K562 (cell line): Measurements from ENCODE around the gene C16orf95. TPM values are rescaled to one million over a fixed set of nuclear protein-coding genes. Genes with fewer than 3 reads are reported as not detected.

ENCODE experiments used
- ATAC-seq: fragments of 200-7000 bp; cut with Tn5 transposase; 3 replicates; pipeline ENCODE4 v1.9.1; 2020; ENCODE audit warnings: moderate library complexity
- BruUV-seq: library from RNA; stranded (reverse); fragments of 400-500 nt; replicated peaks from 2 replicates; lab custom pipeline; 2021; lab: Mats Ljungman, UMichigan
- CTCF ChIA-PET: fragments of 300-600 bp; formaldehyde crosslinking; extraction: SDS; loops from one replicate; lab custom pipeline; 2021; ENCODE audit warnings: low intra/inter-chr PET ratio; lab: Yijun Ruan, JAX
- POLR2A ChIA-PET: fragments of 300-600, 350-650 bp; sonication (Branson Sonifier 250); formaldehyde crosslinking; extraction: SDS; loops from one replicate; lab custom pipeline; 2021; ENCODE audit warnings: antibody characterized with exemption, inconsistent platforms; lab: Yijun Ruan, JAX
- DNase-seq, 4 experiments: peaks; one replicate each; pipeline versions ENCODE4 v3.0.0 to v3.0.0-alpha.2; 2011 to 2018; ENCODE audit warnings: low spot score in 3 of 4, mixed read lengths in 3 of 4; ENCODE audit errors: extremely low read depth in 1 of 4
- FAIRE-seq: peaks from 2 replicates; lab custom pipeline; 2011; peaks lifted over from hg19 to GRCh38; lab: Jason Lieb, UNC
- H2AFZ ChIP-seq: 2 replicates; pipeline ENCODE4 v1.6.0; 2011; ENCODE audit warnings: low read depth, low read length, control low read depth, inconsistent platforms
- H3K27ac ChIP-seq: fragments of 200-600 bp; 3 replicates; pipeline ENCODE4 v1.8.0; 2011; ENCODE audit warnings: low read depth, mild to moderate bottlenecking, control low read depth, inconsistent platforms, low read length, moderate library complexity, mixed read lengths; ENCODE audit errors: extremely low read depth
- H3K27me3 ChIP-seq, 2 experiments: fragments of 300-600 bp in 1 of 2; 2 replicates in 1 of 2; 3 replicates in 1 of 2; pipeline versions ENCODE4 v1.6.0 to v1.8.0; 2011; ENCODE audit warnings: inconsistent platforms in 2 of 2, low read length in 2 of 2, mild to moderate bottlenecking in 1 of 2, mixed read lengths in 1 of 2, moderate library complexity in 1 of 2; ENCODE audit not compliant: control insufficient read depth in 2 of 2, insufficient read depth in 2 of 2
- H3K36me3 ChIP-seq: fragments of 300-600 bp; 3 replicates; pipeline ENCODE4 v1.8.0; 2011; ENCODE audit warnings: mild to moderate bottlenecking, low read length, inconsistent platforms; ENCODE audit not compliant: control insufficient read depth, insufficient read depth
- H3K4me1 ChIP-seq, 2 experiments: fragments of 200-600 bp in 1 of 2; replicated peaks in 1 of 2; 2 replicates in 1 of 2; 3 replicates in 1 of 2; pipeline versions ENCODE4 v1.5.1 to v1.8.0; 2011; ENCODE audit warnings: inconsistent platforms in 2 of 2, low read length in 2 of 2, mild to moderate bottlenecking in 1 of 2, mixed read lengths in 1 of 2, moderate library complexity in 1 of 2; ENCODE audit not compliant: control insufficient read depth in 2 of 2, insufficient read depth in 2 of 2
- H3K4me2 ChIP-seq: 2 replicates; pipeline ENCODE4 v1.6.1; 2011; ENCODE audit warnings: low read length, control low read depth, inconsistent platforms, mixed read lengths; ENCODE audit not compliant: insufficient read depth
- H3K4me3 ChIP-seq: fragments of 200-600 bp; sonication (generic), shearing (Covaris generic); 2 replicates; pipeline ENCODE4 v1.5.1; 2016; ENCODE audit warnings: control low read depth, inconsistent platforms
- H3K79me2 ChIP-seq: fragments of 200-600 bp; 3 replicates; pipeline ENCODE4 v1.8.0; 2011; ENCODE audit warnings: low read length, inconsistent platforms; ENCODE audit not compliant: control insufficient read depth, insufficient read depth
- H3K9ac ChIP-seq, 2 experiments: 2 replicates each; pipeline versions ENCODE4 v1.6.0 to v1.6.1; 2011; ENCODE audit warnings: low read depth in 2 of 2, low read length in 2 of 2, control low read depth in 1 of 2, inconsistent platforms in 1 of 2, mild to moderate bottlenecking in 1 of 2, mixed read lengths in 1 of 2; ENCODE audit not compliant: insufficient read depth in 1 of 2
- H3K9me1 ChIP-seq: one replicate; pipeline ENCODE4 v1.6.0; 2011; ENCODE audit warnings: inconsistent platforms, mild to moderate bottlenecking, low read length, moderate library complexity; ENCODE audit not compliant: control insufficient read depth, insufficient read depth
- H3K9me3 ChIP-seq: replicated peaks from 2 replicates; pipeline ENCODE4 v1.5.1; 2011; ENCODE audit warnings: low read depth, low read length, inconsistent platforms; ENCODE audit not compliant: control insufficient read depth, insufficient read depth
- H4K20me1 ChIP-seq: replicated peaks from 2 replicates; pipeline ENCODE4 v1.6.1; 2011; ENCODE audit warnings: low read length, inconsistent platforms, mixed read lengths; ENCODE audit not compliant: control insufficient read depth, insufficient read depth
- C11orf30 ChIP-seq: fragments of 450-650 bp; IDR thresholded peaks from 2 replicates; pipeline ENCODE4 v1.6.1; 2016; ENCODE audit warnings: low read depth, mild to moderate bottlenecking
- CBFA2T3 ChIP-seq: fragments of 450-650 bp; IDR thresholded peaks from 2 replicates; pipeline ENCODE4 v1.6.1; 2017
- CEBPG ChIP-seq, 3 experiments: fragments of 200-800 bp in 1 of 3; sonication (Bioruptor generic) in 1 of 3; sonication (generic) in 1 of 3; formaldehyde crosslinking in 1 of 3; IDR thresholded peaks in 2 of 3; conservative IDR thresholded peaks in 1 of 3; 2 replicates each; pipeline versions ENCODE4 v1.6.1 to v1.8.0; 2016 to 2022; ENCODE audit warnings: missing compliant biosample characterization in 2 of 3, missing genetic modification characterization in 2 of 3, mild to moderate bottlenecking in 1 of 3, missing genetic modification reagents in 1 of 3
- KDM1A ChIP-seq, 2 experiments: fragments of 450-650 bp; IDR thresholded peaks; 2 replicates each; pipeline ENCODE4 v1.6.1; 2016; ENCODE audit warnings: mild to moderate bottlenecking in 2 of 2
- KLF10 ChIP-seq: fragments of 250-450 bp; sonication (Bioruptor Pico); IDR thresholded peaks from 2 replicates; pipeline ENCODE4 v1.6.1; 2021; ENCODE audit warnings: matching md5 sums
- LEF1 ChIP-seq: fragments of 450-650 bp; IDR thresholded peaks from 2 replicates; pipeline ENCODE4 v1.6.1; 2016; ENCODE audit warnings: mild to moderate bottlenecking
- MEIS2 ChIP-seq: fragments of 450-650 bp; IDR thresholded peaks from 2 replicates; pipeline ENCODE4 v1.6.1; 2014; ENCODE audit warnings: mild to moderate bottlenecking; ENCODE audit not compliant: partially characterized antibody
- MTA1 ChIP-seq: fragments of 450-650 bp; IDR thresholded peaks from 2 replicates; pipeline ENCODE4 v1.6.1; 2017; ENCODE audit warnings: borderline replicate concordance
- PKNOX1 ChIP-seq: fragments of 450-650 bp; IDR thresholded peaks from 2 replicates; pipeline ENCODE4 v1.6.1; 2016
- RBM25 ChIP-seq: fragments of 200-400 bp; formaldehyde crosslinking; IDR thresholded peaks from 2 replicates; pipeline ENCODE4 v1.6.1; 2018; ENCODE audit warnings: low read length, low read depth, moderate library complexity; ENCODE audit not compliant: severe bottlenecking
- TEAD4 ChIP-seq, 2 experiments: sonication (generic) in 1 of 2; formaldehyde crosslinking in 1 of 2; IDR thresholded peaks; 2 replicates each; pipeline versions ENCODE4 v1.6.1 to v1.8.0; 2012 to 2022; ENCODE audit warnings: borderline replicate concordance in 1 of 2, inconsistent platforms in 1 of 2, low read length in 1 of 2, mild to moderate bottlenecking in 1 of 2, missing genetic modification reagents in 1 of 2
- ZKSCAN3 ChIP-seq: fragments of 250-450 bp; sonication (Bioruptor Pico); IDR thresholded peaks from 2 replicates; pipeline ENCODE4 v1.4.0; 2020
- ZNF316 ChIP-seq: fragments of 450-650 bp; IDR thresholded peaks from 2 replicates; pipeline ENCODE4 v1.6.1; 2016
- WGBS: fragments of 100-300 bp; shearing (Covaris generic); methylation state at CpG from one replicate; pipeline ENCODE4 v1.1.6; 2016; ENCODE audit warnings: low coverage, mixed read lengths; ENCODE audit not compliant: insufficient coverage; ENCODE audit errors: missing lambda C conversion rate; 5-methylcytosine and 5-hydroxymethylcytosine counted together
- in situ Hi-C: fragments of 300-500 bp; cut with MboI; formaldehyde crosslinking; loops from 4 replicates; pipeline ENCODE4 v1.15.0; 2018; ENCODE audit warnings: inconsistent platforms, mixed read lengths
- intact Hi-C: fragments of 100-400 bp; cut with micrococcal nuclease; formaldehyde crosslinking; loops from 2 replicates; pipeline ENCODE4 v1.14.2; 2022
- polyA plus RNA-seq, 8 experiments: library from polyadenylated mRNA; depleted of rRNA in 4 of 8; stranded (reverse) in 5 of 8; unstranded in 3 of 8; fragments of >200 nt; fragmentation: Nextera tagmentation in 2 of 8; fragmentation: Illumina TruSeq in 1 of 8; extraction: Ambion mirVana in 2 of 8; extraction: Trizol in 1 of 8; gene quantifications; 2 replicates each; pipeline versions ENCODE4 v1.2.1 to v1.2.3, GENCODE V29; 2011 to 2014; ENCODE audit warnings: inconsistent platforms in 1 of 8, missing spikeins in 1 of 8
- total RNA-seq, 7 experiments: library from RNA; depleted of rRNA in 6 of 7; stranded (reverse); fragments of >200 nt in 6 of 7; fragmentation: Illumina TruSeq in 2 of 7; extraction: Trizol in 2 of 7; gene quantifications; 2 replicates each; pipeline versions ENCODE4 v1.2.1 to v1.2.3, GENCODE V29; 2011 to 2021; ENCODE audit warnings: low replicate concordance in 1 of 7
- TF ChIP-seq, protein P1 (sequence below), 2 experiments: fragments of 200-800 bp in 1 of 2; sonication (Bioruptor generic) in 1 of 2; sonication (generic) in 1 of 2; formaldehyde crosslinking in 1 of 2; IDR thresholded peaks in 1 of 2; conservative IDR thresholded peaks in 1 of 2; 2 replicates each; pipeline versions ENCODE4 v1.5.0 to v1.6.1; 2016 to 2020; ENCODE audit warnings: missing compliant biosample characterization in 1 of 2, missing genetic modification characterization in 1 of 2, missing genetic modification reagents in 1 of 2

The C16orf95 gene
- total and polyA plus RNA-seq, 9 of the 15 experiments (the other 6 are each of a cell fraction or from before 2014, with no cell fraction given), result 6.5 to 20.5 (median 9.4) TPM

DNA sequence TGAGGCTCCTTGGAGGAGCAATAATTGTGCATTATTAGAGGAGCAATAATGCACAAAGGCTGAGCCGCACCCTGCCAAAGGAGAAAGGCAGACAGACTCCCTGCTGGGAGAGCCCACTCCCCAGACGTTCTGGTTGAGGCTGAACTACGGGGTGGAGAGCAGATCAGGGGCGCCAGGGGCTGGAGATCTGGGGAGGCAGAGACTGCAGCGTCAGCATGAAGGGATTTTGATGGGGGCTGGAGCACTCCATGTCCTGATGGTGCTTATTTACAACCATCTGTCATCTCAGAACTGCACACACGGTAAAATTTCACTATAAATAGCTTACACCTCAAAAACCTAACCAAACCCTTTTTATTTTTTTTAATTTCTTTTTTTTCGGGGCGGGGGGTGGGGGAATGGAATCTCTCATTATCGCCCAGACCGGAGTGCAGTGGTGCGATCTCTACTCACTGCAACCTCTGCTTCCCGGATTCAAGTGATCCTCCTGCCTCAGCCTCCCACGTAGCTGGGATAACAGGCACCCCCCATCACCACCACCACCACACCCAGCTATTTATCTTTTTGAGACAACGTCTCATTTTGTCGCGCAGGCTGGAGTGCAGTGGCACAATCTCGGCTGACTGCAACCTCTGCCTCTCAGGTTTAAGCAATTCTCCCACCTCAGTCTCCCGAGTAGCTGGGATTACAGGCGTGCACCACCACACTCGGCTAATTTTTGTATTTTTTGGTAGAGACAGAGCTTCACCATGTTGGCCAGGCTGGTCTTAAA is 4.3 kb upstream of the C16orf95 start:
- POLR2A ChIA-PET, result interaction anchor here (0.6 to 1.4 kb wide), 3 partner anchors 11 to 370 kb away, joined by 3 read pairs; no protein-coding TSS in a partner anchor
- intact Hi-C loops, result loop anchor here (10.0 kb wide), 1 partner anchor 313 kb away; no protein-coding TSS in a partner anchor
- Histone ChIP-seq H3K27ac (no peak overlapping the region), H3K79me2 (peaks cover 22% of the 10 kb centered on the region), H3K4me1 (peaks cover 13 to 37% of the 10 kb centered on the region in 2 experiments), H3K4me3 (no peak overlapping the region), H3K4me2 (no peak overlapping the region), H3K36me3 (peaks cover 27% of the 10 kb centered on the region), H3K9me1 (peaks cover 2% of the 10 kb centered on the region), H3K9ac (peak overlapping the region in 1 of 2 experiments; percentile 31; a peak in 1 of 4 replicates), H3K9me3 (no peaks in the 10 kb centered on the region), H4K20me1 (0 out of 2 replicates have a peak, but pooled peaks cover under 1% of the 10 kb centered on the region), H3K27me3 (no peaks in the 10 kb centered on the region), H2AFZ (no peak overlapping the region)
- 41% methylated on average over 20 of the region's 20 CpGs for WGBS
- TF ChIP-seq PKNOX1, result 0 out of 2 replicates have a peak, but pooled peaks have one; percentile 27
- TF ChIP-seq CBFA2T3, result peak; percentile 30; the same call in 1 of the 2 replicates
- no peak for TF ChIP-seq LEF1
- TF ChIP-seq ZNF316, result 0 out of 2 replicates have a peak, but pooled peaks have one; percentile 26
- TF ChIP-seq RBM25, result no peak
- TF ChIP-seq, protein P1, sequence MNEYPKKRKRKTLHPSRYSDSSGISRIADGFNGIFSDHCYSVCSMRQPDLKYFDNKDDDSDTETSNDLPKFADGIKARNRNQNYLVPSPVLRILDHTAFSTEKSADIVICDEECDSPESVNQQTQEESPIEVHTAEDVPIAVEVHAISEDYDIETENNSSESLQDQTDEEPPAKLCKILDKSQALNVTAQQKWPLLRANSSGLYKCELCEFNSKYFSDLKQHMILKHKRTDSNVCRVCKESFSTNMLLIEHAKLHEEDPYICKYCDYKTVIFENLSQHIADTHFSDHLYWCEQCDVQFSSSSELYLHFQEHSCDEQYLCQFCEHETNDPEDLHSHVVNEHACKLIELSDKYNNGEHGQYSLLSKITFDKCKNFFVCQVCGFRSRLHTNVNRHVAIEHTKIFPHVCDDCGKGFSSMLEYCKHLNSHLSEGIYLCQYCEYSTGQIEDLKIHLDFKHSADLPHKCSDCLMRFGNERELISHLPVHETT (CRISPR knock-in tag; conservative IDR thresholded peaks at IDR 0.05 in 1 of 2, IDR thresholded peaks at IDR 0.05 in 1 of 2), result no peak
- peak; percentile 54 for TF ChIP-seq MEIS2
- no peak for TF ChIP-seq CEBPG (CRISPR knock-in tag; IDR thresholded peaks at IDR 0.05)
- TF ChIP-seq CEBPG (tag; conservative IDR thresholded peaks at IDR 0.05 in 1 of 2, IDR thresholded peaks at IDR 0.05 in 1 of 2), result no peak
- TF ChIP-seq KLF10 (CRISPR knock-in tag), result no peak
- TF ChIP-seq C11orf30, result peak; percentile 35; the same call in 1 of the 2 replicates
- no peak for TF ChIP-seq TEAD4 (IDR thresholded peaks at IDR 0.05; ENCODE audit: low read length)
- no peak for TF ChIP-seq TEAD4 (CRISPR knock-in tag; IDR thresholded peaks at IDR 0.05; ENCODE audit: borderline replicate concordance)
- no peak for TF ChIP-seq ZKSCAN3 (CRISPR knock-in tag)
- TF ChIP-seq KDM1A (IDR thresholded peaks at IDR 0.05), result peak; percentile 69 to 70; a peak in 3 of 4 replicates
- TF ChIP-seq MTA1, result no peak
- in situ Hi-C loops, result no loop called here
- FAIRE-seq (no peak), DNase-seq (no peak), ATAC-seq (no peak)
- BruUV-seq, result no TSS peak
- CTCF ChIA-PET, result no interaction called here
